IPS-18c (cell line): ENCODE measurements around the gene VAV2.
"Not testable (repeated sequence)": the region's sequence is repeated elsewhere in the genome, so short reads cannot be mapped to it uniquely, and the experiment has no call there.

Source experiments
- H3K4me3 ChIP-seq: 2 replicates; pipeline ENCODE4 v1.7.0; 2013; ENCODE audit warnings: low read depth, mild to moderate bottlenecking, low read length, moderate library complexity; ENCODE audit not compliant: insufficient read depth
- H3K9me3 ChIP-seq: one replicate; pipeline ENCODE4 v1.6.1; 2013; ENCODE audit warnings: mild to moderate bottlenecking, low read length, moderate library complexity; ENCODE audit not compliant: control insufficient read depth, insufficient read depth

VAV2 gene

DNA sequence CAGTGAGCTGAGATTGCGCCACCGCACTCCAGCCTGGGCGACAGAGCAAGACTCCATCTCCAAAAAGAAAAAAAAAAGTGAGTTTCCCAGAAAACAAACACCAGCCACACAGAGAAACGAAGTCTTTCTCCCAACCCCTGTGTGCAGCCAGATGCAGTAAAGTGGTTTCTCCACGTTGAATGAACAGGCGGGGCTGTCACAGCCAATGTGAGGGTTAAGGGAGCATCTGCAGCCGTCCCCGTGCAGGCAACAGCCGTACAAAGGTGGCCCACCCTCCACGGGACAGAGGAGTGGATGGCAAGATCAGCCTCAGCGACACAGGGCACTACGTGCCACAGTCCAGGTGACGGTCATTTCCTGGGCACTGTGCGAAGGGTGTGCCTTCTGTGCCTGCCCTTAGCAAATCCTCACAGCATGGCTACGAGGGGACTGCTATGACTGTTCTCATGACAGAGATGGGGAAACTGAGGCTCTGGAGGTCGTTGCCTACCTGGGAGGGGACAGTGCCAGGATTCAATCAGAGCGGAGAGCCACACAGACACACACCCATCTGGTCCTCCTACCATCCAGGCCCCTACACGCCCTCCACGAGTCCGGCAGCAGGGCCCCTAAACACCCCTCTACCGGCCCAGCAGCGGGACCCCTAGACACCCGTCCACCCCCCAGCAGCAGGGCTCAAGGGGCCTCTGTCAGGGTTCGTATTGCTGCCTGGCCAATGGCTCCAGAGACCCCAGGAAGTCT lies 2.3 kb downstream of the VAV2 start:
- H3K4me3 ChIP-seq = peak overlapping the region; percentile 87
- H3K9me3 ChIP-seq = peaks cover 2% of the 10 kb centered on the region

DNA sequence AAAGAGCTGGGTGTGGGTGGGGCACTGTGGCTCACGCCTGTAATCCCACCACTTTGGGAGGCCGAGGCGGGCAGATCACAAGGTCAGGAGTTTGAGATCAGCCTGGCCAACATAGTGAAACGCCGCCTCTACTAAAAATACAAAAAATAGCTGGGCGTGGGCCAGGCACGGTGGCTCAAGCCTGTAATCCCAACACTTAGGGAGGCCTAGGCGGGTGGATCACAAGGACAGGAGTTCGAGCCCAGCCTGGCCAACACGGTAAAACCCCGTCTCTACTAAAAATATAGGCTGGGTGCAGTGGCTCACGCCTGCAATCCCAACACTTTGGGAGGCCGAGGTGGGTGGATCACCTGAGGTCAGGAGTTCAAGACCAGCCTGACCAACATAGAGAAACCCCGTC lies 3.4 kb downstream of the VAV2 start:
- H3K4me3 ChIP-seq, H3K9me3 ChIP-seq: not testable (repeated sequence)

DNA sequence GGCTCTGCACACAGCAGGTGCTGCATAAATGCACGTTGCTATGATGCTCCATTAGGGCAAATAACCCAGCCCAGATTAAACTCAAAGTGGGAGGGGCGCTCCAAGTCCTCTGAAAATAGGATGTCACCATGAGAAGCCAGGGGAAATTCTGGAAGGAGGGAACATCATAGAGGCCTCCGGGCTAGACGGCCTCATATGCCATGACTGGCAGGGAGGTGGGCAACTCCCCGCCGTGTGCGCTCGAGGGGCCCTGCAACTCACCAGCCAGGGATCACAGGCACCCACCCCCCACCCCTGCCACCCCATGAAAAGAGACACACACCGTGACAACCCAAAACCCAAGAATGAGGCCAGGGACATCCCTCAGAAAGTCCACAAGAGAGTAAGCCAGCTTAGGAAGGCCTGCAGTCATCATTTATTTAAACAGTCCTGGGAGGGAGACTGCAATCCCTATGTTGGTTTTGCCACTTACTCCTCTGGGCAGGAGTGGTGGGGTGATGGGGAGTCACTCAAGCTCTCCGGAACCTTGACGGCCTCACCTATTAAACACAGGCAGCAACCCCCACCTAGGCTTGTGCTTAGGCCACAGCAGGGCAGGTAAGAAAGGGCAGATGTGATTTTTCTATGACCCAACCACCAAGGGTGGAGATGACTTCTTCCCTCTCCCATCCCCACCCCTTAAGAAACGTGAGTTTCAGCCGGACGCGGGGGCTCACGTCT lies 4.0 kb downstream of the VAV2 start:
- Histone ChIP-seq H3K9me3 (peaks cover 1% of the 10 kb centered on the region), H3K4me3 (no peak overlapping the region)

DNA sequence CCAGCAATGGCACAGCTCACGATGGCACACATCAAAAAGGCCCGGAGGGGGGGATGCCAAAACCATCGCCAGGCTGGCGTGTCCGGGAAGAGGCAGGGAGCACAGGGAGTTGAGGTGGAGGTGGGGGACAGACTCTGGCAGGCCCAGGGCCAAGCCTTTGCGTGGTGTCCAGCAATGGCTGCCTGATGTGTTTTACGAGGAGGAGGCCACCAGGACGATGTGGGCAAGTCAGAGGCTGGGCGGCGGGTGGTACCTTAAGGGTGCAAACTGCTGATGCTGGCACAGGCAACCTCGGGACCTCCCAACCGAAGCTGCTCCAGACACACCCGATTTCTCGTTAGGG lies 4.7 kb downstream of the VAV2 start:
- Histone ChIP-seq H3K9me3 (no peaks in the 10 kb centered on the region), H3K4me3 (no peak overlapping the region)

DNA sequence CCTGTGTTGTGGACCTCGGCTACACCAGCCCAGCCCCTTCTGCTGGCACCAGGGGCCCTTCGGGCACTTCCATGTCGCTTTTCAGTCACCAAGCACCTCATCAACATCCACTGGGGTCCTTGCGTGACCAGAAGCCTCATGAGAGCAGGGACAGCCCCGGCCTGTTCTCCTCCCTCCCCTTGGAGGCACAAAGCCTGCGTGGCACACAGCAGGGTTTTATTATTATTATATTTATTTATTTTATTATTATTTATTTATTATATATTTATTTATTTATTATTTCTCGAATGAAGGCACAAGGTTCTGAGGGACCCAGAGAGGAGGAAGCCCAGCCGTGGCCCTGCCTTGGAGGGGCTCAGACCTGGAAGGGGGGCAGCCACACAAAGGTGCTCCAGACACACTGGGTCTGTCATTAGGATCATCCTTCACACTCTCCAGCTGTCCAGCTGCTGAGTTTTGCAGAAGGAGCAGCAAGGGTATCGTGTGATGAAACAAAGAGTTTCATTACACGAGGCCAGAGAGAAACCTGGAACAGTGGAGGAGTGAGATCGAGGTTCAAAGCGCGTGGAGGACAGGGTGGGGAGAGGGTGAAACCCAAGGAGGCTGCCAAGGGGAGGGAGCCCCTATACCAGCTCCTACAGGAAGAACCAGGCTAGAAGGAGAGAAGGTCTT lies 5.2 kb downstream of the VAV2 start:
- Histone ChIP-seq H3K9me3 (no peaks in the 10 kb centered on the region), H3K4me3 (no peak overlapping the region)

DNA sequence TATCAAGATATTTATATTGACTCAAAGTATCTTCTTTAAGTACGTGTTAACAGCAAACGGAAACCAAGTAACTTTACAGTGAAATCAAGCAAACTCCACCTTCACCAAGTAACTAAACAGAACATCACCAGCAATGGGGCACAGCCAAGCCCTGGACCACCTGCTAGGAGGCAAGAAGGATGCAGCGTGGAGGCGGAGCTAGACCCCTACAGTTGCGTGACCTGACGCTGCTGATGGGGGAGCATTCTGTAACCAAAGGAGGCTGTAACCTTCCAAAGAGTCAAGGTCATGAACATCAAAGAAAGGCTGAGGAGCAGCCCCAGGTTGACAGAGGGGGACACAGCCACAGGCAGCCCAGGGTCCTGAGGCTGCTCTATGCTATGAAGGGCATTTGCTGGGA lies 6.1 kb downstream of the VAV2 start:
- H3K4me3 ChIP-seq = no peak overlapping the region

DNA sequence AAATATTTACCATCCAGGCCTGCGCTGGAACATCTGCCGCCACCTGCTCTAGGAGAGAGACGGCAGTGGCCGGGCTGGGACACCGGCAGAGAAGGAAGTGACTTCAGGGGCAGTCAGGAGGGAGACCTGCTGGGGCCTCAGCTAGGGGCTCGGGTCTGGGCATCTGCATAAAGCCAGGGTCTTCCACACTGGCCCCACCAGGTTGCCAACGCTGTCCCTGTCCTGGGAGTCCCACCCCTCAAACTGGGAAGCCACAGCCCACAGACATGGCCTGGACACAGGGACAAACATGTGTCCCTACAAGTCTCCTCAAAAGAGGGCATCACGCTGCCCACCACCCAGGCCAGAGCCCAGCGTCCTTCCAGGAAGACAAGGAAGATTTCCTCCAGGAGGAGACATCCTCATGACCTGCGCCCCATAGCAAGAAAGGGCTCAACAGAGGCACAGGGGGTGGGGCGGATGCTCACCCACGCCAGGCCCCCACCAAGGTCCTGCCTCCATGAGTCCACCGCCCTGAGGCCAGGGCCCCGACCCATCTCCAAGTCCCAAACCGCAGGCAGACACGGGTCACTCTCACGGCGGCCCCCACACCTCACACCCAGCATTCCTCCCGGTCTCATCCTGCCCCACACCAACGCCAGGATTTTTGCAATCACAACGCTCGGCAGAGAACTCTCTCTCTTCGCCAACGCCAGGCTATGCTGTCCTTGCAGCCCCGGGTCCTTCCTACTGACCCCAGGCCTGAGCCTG lies 9.0 kb downstream of the VAV2 start:
- Histone ChIP-seq H3K4me3 (no peak overlapping the region), H3K9me3 (no peaks in the 10 kb centered on the region)

More for the DNA sequence above, 6.1 kb downstream of the VAV2 start:
- H3K9me3 ChIP-seq = no peaks in the 10 kb centered on the region

DNA sequence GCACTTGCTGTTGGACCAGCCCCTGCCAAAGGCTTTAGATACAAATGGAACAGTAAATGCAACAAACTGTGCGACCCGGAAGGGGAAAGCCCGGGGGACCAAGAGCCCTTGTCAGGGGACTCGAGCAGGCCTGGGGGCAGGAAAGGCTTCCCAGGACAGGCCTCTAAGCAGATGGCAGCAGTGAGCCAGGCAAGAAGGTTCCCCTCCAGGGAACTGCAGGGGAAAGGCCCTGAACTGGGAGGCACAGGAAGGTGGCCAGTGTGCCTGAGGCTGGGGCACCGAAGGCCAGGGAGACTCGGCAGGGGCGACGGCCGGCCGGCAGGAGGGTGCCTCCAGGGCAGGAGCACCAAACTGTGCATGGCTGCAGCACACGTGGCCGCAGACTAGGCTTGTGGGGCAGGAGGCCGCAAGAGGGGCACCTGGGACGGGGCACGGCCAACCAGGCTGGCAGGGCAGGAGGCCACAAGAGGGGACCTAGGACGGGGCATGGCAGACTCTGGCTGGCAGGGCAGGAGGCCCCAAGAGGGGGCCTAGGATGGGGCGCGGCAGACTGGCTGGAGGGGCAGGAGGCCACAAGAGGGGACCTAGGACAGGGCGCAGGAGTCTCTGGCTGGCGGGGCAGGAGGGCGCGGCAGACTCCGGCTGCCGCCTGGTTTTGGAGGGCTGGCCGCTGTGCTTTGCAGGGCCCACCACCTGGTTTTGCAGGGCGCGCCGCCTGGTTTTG lies 10.0 kb downstream of the VAV2 start:
- H3K9me3 ChIP-seq = no peaks in the 10 kb centered on the region
- no peak overlapping the region for H3K4me3 ChIP-seq

DNA sequence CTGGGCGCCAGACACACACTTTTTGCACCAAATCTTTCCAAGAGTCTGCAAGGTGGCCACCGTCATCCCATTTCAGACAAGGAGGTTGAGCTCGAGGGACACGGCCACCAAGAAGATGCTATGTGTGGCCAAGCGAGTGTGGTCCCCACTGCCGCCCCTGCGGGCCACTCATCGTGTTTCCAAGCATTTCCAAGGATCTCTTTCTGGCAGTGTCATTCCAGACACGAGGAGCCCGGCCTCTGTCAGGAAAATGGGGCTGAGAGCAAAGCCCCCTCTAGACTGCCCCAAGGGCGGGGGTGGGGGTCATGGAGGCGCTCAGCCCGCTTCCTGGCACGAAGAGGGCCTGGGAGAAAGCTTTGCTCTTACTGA lies 10.6 kb downstream of the VAV2 start:
- H3K4me3 ChIP-seq = no peak overlapping the region
- no peaks in the 10 kb centered on the region for H3K9me3 ChIP-seq

DNA sequence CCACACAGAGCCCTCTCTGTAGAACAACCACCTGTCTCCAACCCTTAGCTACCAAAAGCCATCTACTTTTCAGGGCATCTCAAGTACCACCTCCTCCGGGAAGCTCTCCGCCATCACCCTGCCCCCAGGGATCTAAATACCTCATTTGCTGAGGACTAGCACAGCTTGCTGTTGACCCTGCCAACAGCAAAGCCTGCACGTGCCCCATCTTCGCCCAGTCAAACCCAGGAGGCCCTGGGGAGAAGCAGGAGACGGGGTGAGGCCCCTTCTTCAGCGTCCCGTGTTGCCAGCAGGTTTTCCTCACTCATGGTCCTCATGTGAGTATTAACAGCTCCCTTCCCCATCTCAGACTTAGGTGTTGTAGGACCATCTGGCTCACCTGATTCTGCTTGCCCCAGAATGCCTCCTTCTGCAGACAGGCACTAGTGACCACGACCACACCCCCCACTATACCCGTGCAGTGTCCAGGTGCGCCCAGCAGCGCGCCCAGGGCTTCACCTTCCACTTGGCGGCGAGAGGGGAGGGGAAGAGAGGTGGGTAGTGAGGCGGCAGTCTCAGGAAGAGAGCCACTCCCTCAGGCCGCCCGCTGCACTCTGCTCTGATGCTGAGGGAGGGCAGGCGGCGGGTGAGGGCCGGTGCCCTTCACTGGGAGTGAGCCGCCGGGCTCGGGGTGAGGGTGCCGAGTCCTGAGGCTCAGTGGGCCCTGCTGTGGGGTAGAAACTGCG lies 11.1 kb downstream of the VAV2 start:
- Histone ChIP-seq H3K4me3 (no peak overlapping the region), H3K9me3 (no peaks in the 10 kb centered on the region)

DNA sequence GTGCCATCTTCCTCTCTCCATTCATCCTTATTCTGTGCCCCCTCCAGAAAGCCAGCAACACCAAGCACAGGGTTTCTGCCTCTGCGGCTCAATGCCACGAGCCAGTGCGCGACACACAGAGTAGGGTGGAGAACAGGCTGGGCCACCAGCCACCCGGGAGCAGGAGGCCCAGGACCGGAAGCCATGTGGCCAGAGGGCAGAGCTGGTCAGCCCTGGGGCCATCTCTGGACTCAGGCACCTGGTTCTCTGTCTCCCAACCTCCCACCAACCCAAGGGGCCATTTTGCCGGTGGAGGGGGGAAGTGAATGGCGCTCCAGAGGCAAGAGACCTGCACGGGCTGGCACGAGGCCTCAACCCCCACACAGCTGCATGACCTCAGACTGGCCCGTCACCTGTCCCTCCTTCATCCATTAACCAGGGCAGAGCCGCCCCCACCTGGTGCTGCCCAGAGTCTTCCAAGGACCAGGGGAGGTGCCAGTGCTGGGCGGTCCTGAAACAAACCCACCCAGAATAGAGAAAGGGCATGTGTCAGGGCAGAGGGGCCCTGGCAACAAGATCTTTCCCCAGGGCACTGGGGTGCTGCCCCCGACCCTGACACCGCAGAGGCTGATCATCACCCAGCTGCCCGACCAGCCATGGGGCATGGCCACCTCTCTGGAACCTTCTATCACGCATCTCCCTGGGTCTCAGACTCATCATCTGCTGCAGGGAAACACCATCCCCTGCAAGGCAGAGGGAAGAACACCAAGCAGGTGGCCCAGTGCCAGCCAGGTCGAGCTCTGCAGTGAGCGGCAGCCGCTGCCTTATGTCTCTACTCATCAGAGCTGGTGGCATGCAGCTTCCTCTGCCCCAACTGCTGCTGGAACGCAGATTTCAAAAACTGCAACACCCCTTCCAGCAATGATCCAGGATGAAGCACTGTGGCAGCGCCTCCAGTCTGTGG lies 11.9 kb downstream of the VAV2 start:
- Histone ChIP-seq H3K4me3 (no peak overlapping the region; the same call in 1 of the 2 replicates), H3K9me3 (no peaks in the 10 kb centered on the region)

DNA sequence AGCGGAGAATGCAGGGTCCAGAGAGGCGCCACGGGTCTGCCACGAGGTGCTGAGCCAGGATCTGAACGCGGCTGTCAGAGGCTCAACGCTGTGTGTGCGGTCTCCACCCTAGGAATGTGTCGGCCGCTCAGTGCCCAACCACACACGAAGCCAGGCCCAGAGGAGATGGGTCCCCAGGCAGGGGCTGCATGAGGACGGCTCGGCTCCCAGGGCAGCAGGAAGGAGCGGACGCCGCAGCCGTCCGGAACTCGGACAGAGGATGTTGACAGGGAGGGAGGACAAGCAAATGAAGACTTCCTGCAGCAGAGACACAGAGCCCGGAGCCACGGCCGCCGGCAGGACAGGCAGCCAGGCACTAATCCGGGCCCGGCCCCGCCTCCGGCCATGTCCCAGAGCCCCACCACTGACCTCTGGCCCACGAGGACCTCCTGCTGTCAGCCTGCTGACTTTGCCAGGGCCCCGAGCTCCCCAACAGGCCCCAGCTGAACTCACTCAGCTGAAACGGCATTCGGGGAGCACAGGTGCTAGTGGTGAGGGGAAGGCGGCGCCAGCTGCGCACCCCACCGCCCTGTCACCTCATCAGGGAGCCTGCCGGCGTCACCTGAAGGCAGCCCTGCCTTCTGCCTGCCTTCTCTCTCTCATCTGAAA lies 12.7 kb downstream of the VAV2 start:
- no peaks in the 10 kb centered on the region for H3K9me3 ChIP-seq
- no peak overlapping the region; the same call in 1 of the 2 replicates for H3K4me3 ChIP-seq

DNA sequence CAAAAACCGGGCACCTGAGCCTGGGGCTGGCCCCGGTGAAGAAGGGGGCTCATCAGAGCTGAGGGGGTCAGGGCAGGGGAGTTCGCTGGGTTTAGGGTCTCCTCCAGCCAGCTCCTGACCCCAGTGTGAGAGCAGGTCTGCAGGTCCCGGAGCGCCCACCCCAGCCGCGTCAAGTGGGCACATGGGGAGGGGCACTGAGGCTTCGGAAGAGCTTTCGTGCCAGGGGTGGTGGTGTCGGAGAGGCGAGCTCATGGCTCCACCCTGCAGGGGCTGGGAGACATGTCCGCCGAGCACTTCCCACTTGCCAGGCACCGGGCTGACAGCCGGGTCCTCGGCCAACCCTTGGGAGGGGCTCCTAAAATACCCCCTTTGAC lies 13.2 kb downstream of the VAV2 start:
- Histone ChIP-seq H3K4me3 (no peak overlapping the region), H3K9me3 (no peaks in the 10 kb centered on the region)

DNA sequence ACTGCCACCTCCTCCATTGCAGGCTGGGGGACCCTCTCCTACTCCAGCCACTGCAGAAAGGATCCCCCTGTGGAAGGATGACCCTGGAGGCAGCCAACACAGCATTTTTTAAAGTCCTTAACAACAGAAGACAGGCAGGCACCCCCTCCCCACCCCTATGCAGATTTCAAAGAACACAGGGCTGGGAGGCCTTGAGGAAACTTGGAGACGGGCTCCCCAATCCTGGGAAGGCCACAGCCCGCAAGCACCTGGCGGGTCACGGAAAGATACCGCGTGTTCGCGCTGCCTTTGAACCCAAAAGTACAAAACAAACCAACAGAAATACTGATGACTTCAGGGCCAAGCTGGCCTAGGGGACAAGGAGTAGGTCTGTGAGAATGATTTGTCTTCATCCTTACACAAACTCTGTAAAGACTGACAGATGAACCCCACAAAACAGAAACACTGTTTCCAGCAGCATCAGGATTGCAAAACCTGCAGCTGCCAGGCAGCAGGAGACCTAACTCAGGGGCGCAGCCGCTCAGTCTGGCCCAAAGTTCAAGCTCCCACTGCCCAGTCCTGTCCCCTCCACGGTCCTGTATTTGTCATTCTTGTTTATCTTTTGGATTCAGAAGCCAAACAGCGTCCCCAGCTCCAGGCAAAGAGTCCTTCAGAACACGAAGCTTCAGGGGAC lies 13.8 kb downstream of the VAV2 start:
- Histone ChIP-seq H3K9me3 (no peaks in the 10 kb centered on the region), H3K4me3 (no peak overlapping the region)
